Lung (tissue), 12 donors: ENCODE results near the gene VWF. TPM values are rescaled to one million over a fixed set of nuclear protein-coding genes. Genes with fewer than 3 reads are reported as not detected.

Experiments
- ATAC-seq: fragments of 200-7000 bp; cut with Tn5 transposase; one replicate; pipeline ENCODE4 v1.9.1; 2020; ENCODE audit warnings: moderate number of reproducible peaks; ENCODE audit not compliant: insufficient read depth, low FRiP score
- DNase-seq, 3 donors: peaks; one replicate each; pipeline ENCODE4 v3.0.0-alpha.2; 2013 to 2017
- H3K27ac ChIP-seq, 2 donors: one replicate each; pipeline ENCODE4 v1.5.1; 2013; ENCODE audit warnings: mild to moderate bottlenecking in 2 of 2, moderate library complexity in 2 of 2, control low read depth in 1 of 2, inconsistent platforms in 1 of 2, low read depth in 1 of 2, low read length in 1 of 2
- H3K27me3 ChIP-seq, 3 donors: one replicate each; pipeline ENCODE4 v1.5.1; 2013; ENCODE audit warnings: low read length in 2 of 3; ENCODE audit not compliant: control insufficient read depth in 3 of 3, insufficient read depth in 3 of 3
- H3K36me3 ChIP-seq, 4 donors: one replicate each; pipeline ENCODE4 v1.5.1; 2013; ENCODE audit warnings: low read length in 4 of 4, mild to moderate bottlenecking in 1 of 4, moderate library complexity in 1 of 4; ENCODE audit not compliant: control insufficient read depth in 4 of 4, insufficient read depth in 4 of 4
- H3K4me1 ChIP-seq, 5 donors: one replicate each; pipeline ENCODE4 v1.5.1; 2013; ENCODE audit warnings: low read length in 5 of 5, mild to moderate bottlenecking in 2 of 5, moderate library complexity in 1 of 5; ENCODE audit not compliant: control insufficient read depth in 5 of 5, insufficient read depth in 5 of 5
- H3K4me3 ChIP-seq: one replicate; pipeline ENCODE4 v1.5.1; 2013; ENCODE audit warnings: mild to moderate bottlenecking, control low read depth, moderate library complexity
- H3K9ac ChIP-seq, 2 donors: one replicate each; pipeline ENCODE4 v1.5.1; 2013; ENCODE audit warnings: low read length in 2 of 2, control low read depth in 1 of 2; ENCODE audit not compliant: insufficient read depth in 1 of 2
- H3K9me3 ChIP-seq, 4 donors: one replicate each; pipeline ENCODE4 v1.5.1; 2013; ENCODE audit warnings: low read length in 3 of 4, mild to moderate bottlenecking in 1 of 4, moderate library complexity in 1 of 4; ENCODE audit not compliant: control insufficient read depth in 4 of 4, insufficient read depth in 3 of 4
- CTCF ChIP-seq: IDR thresholded peaks from 2 replicates; pipeline ENCODE4 v1.5.1; 2012; ENCODE audit warnings: mild to moderate bottlenecking; ENCODE audit errors: control extremely low read depth, extremely low read depth
- WGBS, 2 donors: extraction: QIAGEN DNeasy Blood & Tissue Kit; methylation state at CpG; one replicate each; pipeline ENCODE4 v1.1.7; 2013; 5-methylcytosine and 5-hydroxymethylcytosine counted together
- polyA plus RNA-seq, 2 donors: library from polyadenylated mRNA; stranded (reverse); fragments of 200-250 nt; gene quantifications; one replicate each; pipeline ENCODE4 v1.2.1, GENCODE V29; 2013
- total RNA-seq, 2 donors: library from RNA; depleted of rRNA in 1 of 2; stranded (reverse); fragments of >200 nt in 1 of 2; gene quantifications; one replicate each; pipeline ENCODE4 v1.2.1, GENCODE V29; 2014 to 2021
- donor health status: control.
- donor health status: control.
- donor health status: Bipolar disorder and iron deficiency.
- donor health status: healthy.
- donor health status: DM: yes; HTN: yes; CAD: no.

Gene VWF
- total and polyA plus RNA-seq, 4 donors = 65.6 to 285 (median 249) TPM

GRCh38 chr12:6061660-6062059 lies 62.8 kb downstream of the VWF start:
- H3K9ac ChIP-seq = no peak overlapping the region
- no peak for TF ChIP-seq CTCF
- H3K36me3 ChIP-seq = peaks cover 0 to 17% (median 0%) of the 10 kb centered on the region in 4 donors
- WGBS, 2 donors = 85 to 92% methylated on average over 3 of the region's 3 CpGs
- peaks cover 0 to 28% (median 3%) of the 10 kb centered on the region in 5 donors for H3K4me1 ChIP-seq
- ATAC-seq (no peak), DNase-seq (peak in 2 of 3 donors; percentile 72 to 82)
- no peaks in the 10 kb centered on the region for H3K27me3 ChIP-seq
- no peak overlapping the region for H3K27ac ChIP-seq
- H3K9me3 ChIP-seq = no peaks in the 10 kb centered on the region
- H3K4me3 ChIP-seq = no peak overlapping the region

- no peak for TF ChIP-seq CTCF
- DNase-seq (no peak), ATAC-seq (no peak)
- 75 to 76% methylated on average over 14 of the region's 14 CpGs for WGBS, 2 donors
- no peak overlapping the region for H3K4me3 ChIP-seq
- H3K9ac ChIP-seq = no peak overlapping the region
- H3K27me3 ChIP-seq = no peaks in the 10 kb centered on the region
- peaks cover 0 to 15% (median 0%) of the 10 kb centered on the region in 4 donors for H3K36me3 ChIP-seq
- no peaks in the 10 kb centered on the region for H3K9me3 ChIP-seq
- peaks cover 0 to 31% (median 6%) of the 10 kb centered on the region in 5 donors for H3K4me1 ChIP-seq
- H3K27ac ChIP-seq = peak overlapping the region in 1 of 2 donors; percentile 8
These were observed 64.5 kb downstream of the VWF start for GRCh38 chr12:6059860-6060565.

- TF ChIP-seq CTCF = no peak
- Histone ChIP-seq H3K9ac (no peak overlapping the region), H3K4me3 (no peak overlapping the region), H3K27ac (no peak overlapping the region), H3K27me3 (no peaks in the 10 kb centered on the region), H3K36me3 (peaks cover 0 to 15% (median 0%) of the 10 kb centered on the region in 4 donors), H3K9me3 (no peaks in the 10 kb centered on the region), H3K4me1 (peaks cover 0 to 31% (median 6%) of the 10 kb centered on the region in 5 donors)
- whole genome bisulfite sequencing, 2 donors = 91 to 94% methylated on average over 3 of the region's 3 CpGs
- DNase-seq = no peak
- ATAC-seq = no peak
These were observed 65.2 kb downstream of the VWF start for GRCh38 chr12:6059221-6059620.
